AG04450 (cell line): ENCODE data around the gene UFSP2. TPM values are rescaled to one million over a fixed set of nuclear protein-coding genes. Genes with fewer than 3 reads are reported as not detected.

Experiments used
- CTCF ChIA-PET: fragments of 300-600, 350-600 bp; formaldehyde crosslinking; extraction: SDS; loops from one replicate; lab custom pipeline; 2022; ENCODE audit warnings: antibody characterized with exemption, inconsistent platforms; lab: Charles Lee
- POLR2A ChIA-PET: fragments of 350-600 bp; formaldehyde crosslinking; extraction: SDS; loops from one replicate; lab custom pipeline; 2021; ENCODE audit warnings: antibody characterized with exemption, inconsistent platforms; lab: Yijun Ruan, JAX
- DNase-seq: peaks from one replicate; pipeline ENCODE4 v3.0.0-alpha.2; 2011; ENCODE audit warnings: low read depth, low spot score
- H3K27ac ChIP-seq: one replicate; pipeline ENCODE4 v1.5.1; 2012; ENCODE audit warnings: low read depth, low read length, control low read depth
- H3K27me3 ChIP-seq: one replicate; pipeline ENCODE4 v1.6.0; 2012; ENCODE audit warnings: low read length; ENCODE audit not compliant: control insufficient read depth, insufficient read depth
- H3K4me3 ChIP-seq: 2 replicates; pipeline ENCODE4 v1.5.1; 2011; ENCODE audit warnings: mild to moderate bottlenecking, low read depth, low read length, control low read depth
- H3K9me3 ChIP-seq: 2 replicates; pipeline ENCODE4 v1.5.1; 2012; ENCODE audit warnings: low read length; ENCODE audit not compliant: control insufficient read depth, insufficient read depth
- CTCF ChIP-seq: IDR thresholded peaks from 2 replicates; pipeline ENCODE4 v1.5.1; 2011; ENCODE audit warnings: low read depth, low read length, control low read depth, inconsistent platforms
- polyA plus RNA-seq: library from polyadenylated mRNA; depleted of rRNA; stranded (reverse); fragments of >200 nt; gene quantifications from 2 replicates; pipeline ENCODE4 v1.2.3, GENCODE V29; 2011

The UFSP2 gene
- polyA plus RNA-seq, 1 experiment = 54.1 TPM

GRCh38 chr4:185470501-185471195 is 44.9 kb upstream of the UFSP2 start:
- POLR2A ChIA-PET = no interaction called here
- Histone ChIP-seq H3K4me3 (peak overlapping the region; percentile 75), H3K9me3 (no peaks in the 10 kb centered on the region; the same call in 1 of the 2 replicates), H3K27ac (no peak overlapping the region), H3K27me3 (peaks cover 11% of the 10 kb centered on the region)
- CTCF ChIA-PET = interaction anchor here (1.4 kb wide), 1 partner anchor 127 kb away, joined by 4 read pairs; no protein-coding TSS in a partner anchor
- no peak for DNase-seq
- TF ChIP-seq CTCF = no peak

GRCh38 chr4:185469580-185470154 is 43.9 kb upstream of the UFSP2 start:
- no peak for TF ChIP-seq CTCF
- peaks cover 15% of the 10 kb centered on the region for H3K27me3 ChIP-seq
- H3K4me3 ChIP-seq = no peak overlapping the region
- no peak for DNase-seq
- H3K27ac ChIP-seq = no peak overlapping the region
- ChIA-PET POLR2A (no interaction called here), CTCF (interaction anchor here (1.4 kb wide), 1 partner anchor 128 kb away, joined by 4 read pairs; no protein-coding TSS in a partner anchor)
- H3K9me3 ChIP-seq = no peaks in the 10 kb centered on the region; the same call in 1 of the 2 replicates

DNA sequence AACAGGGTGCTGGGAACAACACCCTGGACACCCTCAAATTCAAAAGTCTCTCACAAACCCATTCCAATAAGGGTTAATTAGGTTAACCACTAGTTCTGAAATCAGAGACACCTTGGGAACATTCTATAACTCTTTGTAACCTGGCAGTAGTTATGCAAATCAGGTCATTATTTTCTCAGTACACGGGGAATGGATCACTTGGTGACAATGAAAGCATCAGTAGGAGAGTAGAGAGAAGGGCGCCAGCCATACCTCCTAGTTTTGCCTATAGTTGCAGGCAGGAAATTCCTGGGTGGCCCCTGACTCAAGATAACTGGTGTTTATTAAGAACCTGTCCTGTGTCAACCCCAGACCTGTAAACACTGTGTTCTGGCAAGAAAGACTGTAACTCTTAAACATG is 43.2 kb upstream of the UFSP2 start:
- no peak for DNase-seq
- ChIA-PET POLR2A (no interaction called here), CTCF (no interaction called here)
- H3K9me3 ChIP-seq = no peaks in the 10 kb centered on the region; the same call in 1 of the 2 replicates
- H3K4me3 ChIP-seq = no peak overlapping the region
- no peak for TF ChIP-seq CTCF
- H3K27me3 ChIP-seq = peaks cover 15% of the 10 kb centered on the region
- no peak overlapping the region for H3K27ac ChIP-seq

DNA sequence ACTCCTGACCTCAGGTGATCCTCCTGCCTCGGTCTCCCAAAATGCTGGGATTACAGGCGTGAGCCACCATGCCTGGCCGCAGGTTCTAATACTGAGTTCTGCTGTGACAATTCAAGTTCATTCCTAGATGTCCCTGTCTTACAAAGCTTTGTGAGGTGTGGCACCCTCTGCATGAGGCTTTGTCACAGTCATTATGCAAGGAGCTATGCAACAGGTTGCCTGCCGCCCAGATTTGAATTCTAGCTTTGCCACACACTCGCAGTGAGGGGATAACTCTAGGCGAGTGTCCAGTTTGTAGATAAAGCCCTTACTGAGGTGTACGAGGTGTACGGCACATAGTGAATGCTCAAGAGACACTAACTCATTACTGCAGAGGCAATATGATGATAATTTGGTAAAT is 42.2 kb upstream of the UFSP2 start:
- H3K4me3 ChIP-seq = no peak overlapping the region
- H3K27ac ChIP-seq = no peak overlapping the region
- DNase-seq = no peak
- ChIA-PET CTCF (interaction anchor here (1.1 kb wide), 1 partner anchor 570 kb away, joined by 5 read pairs; no protein-coding TSS in a partner anchor), POLR2A (no interaction called here)
- no peak for TF ChIP-seq CTCF
- H3K27me3 ChIP-seq = peaks cover 15% of the 10 kb centered on the region
- H3K9me3 ChIP-seq = no peaks in the 10 kb centered on the region; the same call in 1 of the 2 replicates

DNA sequence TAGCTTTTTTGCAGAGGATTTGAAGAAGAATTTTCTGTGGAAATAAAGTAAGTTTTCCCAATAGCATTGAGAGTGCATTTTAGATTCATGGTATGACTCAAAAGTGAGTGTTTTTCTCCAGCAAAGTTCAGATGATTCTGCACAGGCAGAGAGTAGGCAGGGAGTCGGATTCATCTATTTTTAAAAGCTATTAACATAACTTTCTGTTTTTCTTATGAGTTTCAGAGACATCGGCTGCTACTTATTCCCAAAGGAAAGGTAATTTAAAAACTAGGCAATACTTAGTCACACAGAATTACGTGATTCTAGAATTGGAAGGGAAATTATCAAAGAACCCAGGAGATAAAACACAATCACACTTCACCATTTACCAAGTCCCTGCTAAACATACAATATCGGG is 41.3 kb upstream of the UFSP2 start:
- H3K9me3 ChIP-seq = no peaks in the 10 kb centered on the region; the same call in 1 of the 2 replicates
- peaks cover 15% of the 10 kb centered on the region for H3K27me3 ChIP-seq
- H3K27ac ChIP-seq = no peak overlapping the region
- CTCF ChIA-PET = interaction anchor here (0.6 to 1.8 kb wide), 3 partner anchors 36 to 570 kb away, joined by 4 to 5 read pairs (median 5); no protein-coding TSS in a partner anchor
- TF ChIP-seq CTCF = no peak
- no peak for DNase-seq
- POLR2A ChIA-PET = no interaction called here
- no peak overlapping the region for H3K4me3 ChIP-seq
